NCI-H345 (cell line): ENCODE results near the gene MEIG1.
"Not testable (repeated sequence)": the region's sequence is repeated elsewhere in the genome, so short reads cannot be mapped to it uniquely, and the experiment has no call there.

ENCODE experiments used
- DNase-seq: peaks from one replicate; lab custom pipeline; 2025; lab: John Stamatoyannopoulos, UW

MEIG1 gene

GRCh38 chr10:14954934-14955333 is 4.3 kb upstream of the MEIG1 start:
- no peak for DNase-seq

DNA sequence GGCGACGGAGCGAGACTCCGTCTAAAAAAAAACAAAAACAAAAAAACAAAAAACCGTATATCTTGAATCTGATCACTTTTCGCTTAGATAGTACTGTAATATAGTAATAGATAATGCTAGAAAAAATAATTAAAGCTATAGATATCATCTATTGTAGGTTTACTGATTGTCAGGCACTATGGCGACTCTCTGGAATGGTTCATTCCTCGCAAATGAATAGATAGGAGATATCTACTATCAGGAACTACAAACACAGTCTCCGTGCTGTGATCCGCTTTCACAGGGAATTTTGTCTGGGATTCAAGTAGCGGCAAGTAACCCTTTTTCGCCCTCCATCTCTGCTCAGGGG is 342 bp upstream of the MEIG1 start:
- DNase-seq, result no peak

DNA sequence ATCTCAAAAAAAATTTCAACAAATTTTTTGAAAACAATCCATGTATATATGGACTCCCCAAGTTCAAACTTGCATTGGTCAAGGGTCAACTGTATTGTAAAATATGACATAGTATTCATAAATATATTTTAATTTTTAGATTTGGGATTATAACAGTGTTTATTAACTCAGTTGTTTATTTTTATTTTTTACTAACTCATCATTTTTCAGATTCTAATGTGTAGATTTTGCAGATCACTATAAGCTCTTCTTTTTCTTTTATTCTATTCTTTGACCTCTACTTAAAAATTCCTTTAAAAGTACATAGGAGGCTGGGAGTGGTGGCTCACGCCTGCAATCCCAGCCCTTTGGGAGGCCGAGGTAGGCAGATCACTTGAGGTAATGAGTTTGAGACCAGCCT is 8.7 kb downstream of the MEIG1 start:
- DNase-seq, result no peak

- DNase-seq, result no peak
Measured at GRCh38 chr10:14971867-14972448, 12.8 kb downstream of the MEIG1 start.

DNA sequence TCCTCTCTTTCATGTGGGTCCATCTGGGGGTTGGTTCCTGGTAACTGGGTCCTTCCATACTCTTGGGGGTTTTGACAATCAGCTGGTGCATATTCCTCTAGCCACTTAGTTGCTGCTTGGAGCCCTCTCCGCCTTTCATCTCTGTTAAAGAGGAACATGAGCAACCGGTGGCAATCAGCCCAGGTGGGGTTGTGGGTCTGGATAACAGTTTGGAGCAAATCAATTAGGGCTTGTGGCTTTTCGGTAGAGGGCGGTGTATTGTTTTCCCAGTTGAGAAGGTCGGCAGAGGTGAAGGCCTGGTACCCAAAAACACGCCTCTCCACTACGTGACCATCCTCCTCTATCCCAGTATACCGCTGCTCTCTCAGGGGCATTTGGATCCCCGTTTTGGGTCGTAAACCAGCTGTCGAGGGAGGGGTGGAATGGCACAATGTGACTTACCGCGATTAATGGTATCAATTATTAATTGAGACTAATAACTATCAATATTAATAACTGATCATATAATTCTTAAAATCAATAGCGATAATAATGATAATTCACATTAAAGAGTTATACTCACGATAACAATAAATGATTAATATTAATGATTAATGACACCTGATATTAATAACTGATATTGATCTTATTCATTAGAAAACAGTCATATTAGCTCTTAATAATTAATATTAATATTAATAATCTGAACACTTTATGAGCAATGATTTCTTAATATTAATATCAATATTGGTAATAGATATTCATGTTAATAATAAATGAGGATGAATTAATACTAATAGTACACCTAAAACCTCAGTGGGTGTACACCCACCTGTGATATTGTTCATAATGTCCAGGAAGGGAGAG is 15.2 kb downstream of the MEIG1 start:
- not testable (repeated sequence) for DNase-seq

- no peak for DNase-seq
Measured at GRCh38 chr10:14975672-14976273, 16.6 kb downstream of the MEIG1 start.

DNA sequence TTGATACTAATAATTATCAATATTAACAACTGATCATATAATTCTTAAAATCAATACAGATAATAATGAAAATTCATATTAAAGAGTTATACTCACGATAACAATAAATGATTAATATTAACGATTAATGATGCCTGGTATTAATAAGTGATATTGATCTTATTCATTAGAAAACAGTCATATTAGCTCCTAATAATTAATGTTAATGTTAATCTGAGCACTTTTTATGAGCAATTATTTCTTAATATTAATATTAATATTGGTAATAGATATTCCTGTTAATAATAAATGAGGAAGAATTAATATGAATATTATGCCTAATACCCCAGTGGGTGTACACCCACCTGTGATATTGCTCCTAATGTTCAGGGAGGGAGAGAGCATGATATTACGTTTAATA is 23.6 kb downstream of the MEIG1 start:
- DNase-seq, result no peak

- not testable (repeated sequence) for DNase-seq
Measured at GRCh38 chr10:14989552-14989951, 30.4 kb downstream of the MEIG1 start.

DNA sequence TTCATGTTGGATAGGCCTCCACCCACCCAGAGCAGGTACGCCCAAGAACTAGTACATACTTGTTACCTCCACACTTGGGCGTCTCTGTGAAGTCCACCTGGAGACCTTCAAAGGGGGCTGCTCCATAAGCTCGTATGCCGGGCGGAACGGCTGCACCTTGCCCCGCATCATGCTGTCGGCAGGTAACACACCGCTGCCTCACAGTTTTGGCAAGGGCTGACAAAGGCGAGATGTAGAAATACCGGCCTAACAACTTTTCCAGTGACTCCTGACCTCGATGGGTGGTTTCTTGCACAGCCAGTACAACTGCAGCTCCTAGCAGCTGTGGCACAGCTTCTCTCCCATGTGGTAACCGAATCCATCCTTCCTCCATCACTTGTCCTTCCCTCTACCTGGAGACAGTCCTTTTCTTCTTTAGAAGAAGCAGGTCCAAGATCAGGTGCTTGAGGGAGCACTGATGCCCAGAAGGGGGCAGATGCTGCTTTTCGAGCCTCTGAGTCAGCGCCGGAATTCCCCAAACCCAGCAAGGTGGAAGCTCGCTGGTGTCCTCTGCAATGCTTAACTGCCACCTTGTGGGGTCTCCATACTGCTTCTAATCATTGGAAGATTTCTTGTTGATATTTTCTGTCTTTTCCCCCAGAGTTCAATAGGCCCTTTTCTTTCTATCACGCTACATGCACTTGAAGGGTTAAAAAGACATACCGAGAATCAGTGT is 32.0 kb downstream of the MEIG1 start:
- DNase-seq, result not testable (repeated sequence)

DNA sequence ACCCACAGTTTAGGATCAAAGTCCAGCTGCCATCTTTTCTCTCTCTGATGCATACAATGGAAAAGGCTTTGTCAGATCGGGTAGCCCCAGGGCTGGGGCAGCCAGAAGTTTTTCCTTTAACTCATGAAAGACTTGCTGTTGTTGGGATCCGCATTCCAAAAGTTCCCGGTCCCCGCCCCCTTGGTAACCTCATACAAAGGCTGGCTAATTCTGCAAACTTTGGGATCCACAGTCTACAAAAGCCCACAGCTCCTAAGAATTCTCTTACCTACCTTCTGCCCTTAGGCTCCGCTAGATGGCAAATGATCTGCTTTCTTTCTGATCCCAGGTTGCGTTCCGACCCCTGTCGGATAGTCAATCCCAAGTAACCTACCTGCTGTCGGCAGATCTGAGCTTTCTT is 33.1 kb downstream of the MEIG1 start:
- not testable (repeated sequence) for DNase-seq

GRCh38 chr10:14993500-14994455 is 34.6 kb downstream of the MEIG1 start:
- DNase-seq, result not testable (repeated sequence)

DNA sequence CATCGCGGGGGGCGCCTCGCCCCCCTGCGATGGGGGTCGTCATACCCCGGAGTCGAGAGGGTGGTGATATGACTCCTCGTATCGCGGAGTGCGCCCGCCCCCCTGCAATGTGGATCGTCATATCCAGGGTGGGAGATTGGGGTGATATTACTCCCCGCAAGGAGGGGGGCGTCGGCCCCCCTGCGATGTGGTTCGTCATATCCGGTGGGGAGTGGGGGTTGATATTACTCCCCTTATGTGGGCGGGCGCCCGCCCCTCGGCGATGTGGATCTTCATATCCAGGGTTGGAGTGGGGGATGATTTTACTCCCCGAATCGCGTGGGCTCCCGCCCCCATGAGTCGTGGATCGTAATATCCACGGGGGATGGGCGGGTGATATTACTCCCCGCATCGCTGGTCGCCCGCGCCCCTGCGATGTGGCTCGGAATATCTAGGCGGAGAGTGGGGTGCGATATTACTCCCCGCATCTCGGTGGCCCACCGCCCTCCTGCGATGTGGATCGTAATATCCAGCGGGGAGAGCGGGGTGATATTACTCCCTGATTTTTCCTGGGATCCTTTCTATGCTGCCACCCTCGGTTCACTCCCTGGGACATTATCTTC is 36.9 kb downstream of the MEIG1 start:
- DNase-seq, result no peak

GRCh38 chr10:15013530-15013929 is 54.3 kb downstream of the MEIG1 start:
- DNase-seq, result not testable (repeated sequence)

DNA sequence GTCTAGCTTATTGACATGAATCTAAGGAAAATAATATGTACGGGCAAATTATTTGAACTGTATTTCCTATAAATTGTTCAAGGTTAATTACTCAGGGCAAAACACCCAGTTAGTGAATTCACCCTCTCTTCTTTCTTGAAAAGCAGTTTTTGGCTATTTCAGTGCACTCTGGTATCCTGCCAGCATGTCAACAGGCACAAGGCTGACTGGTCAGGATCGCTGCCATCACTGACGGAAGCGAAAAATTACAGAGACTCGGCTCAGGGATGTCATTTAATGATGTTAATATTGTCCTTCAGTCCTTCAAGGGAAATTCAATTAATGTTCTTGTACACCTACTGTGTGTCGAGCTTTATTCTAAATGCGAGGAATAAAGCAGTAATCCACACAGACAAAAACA is 56.3 kb downstream of the MEIG1 start:
- no peak for DNase-seq

DNA sequence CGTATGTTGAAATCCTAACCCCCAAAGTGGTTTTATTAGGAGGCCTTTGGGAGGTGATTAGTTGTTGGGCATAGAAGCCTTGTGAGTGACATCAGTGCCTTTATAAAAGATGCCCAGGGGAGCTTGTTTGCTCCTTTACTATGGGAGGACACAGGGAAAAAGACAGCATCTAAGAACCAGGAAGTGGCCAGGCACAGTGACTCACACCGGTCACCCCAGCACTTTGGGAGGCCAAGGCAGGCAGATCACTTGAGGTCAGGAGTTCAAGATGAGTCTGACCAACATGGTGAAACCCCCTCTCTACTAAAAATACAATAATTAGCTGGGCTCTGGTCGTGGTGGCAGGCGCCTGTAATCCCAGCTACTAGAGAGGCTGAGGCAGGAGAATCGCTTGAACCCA is 61.8 kb downstream of the MEIG1 start:
- not testable (repeated sequence) for DNase-seq
